NCI-H524 treated with DMSO at 0.1 percent for 48 hours (cell line): Measurements from ENCODE around the gene ITGB1.

Experiments used
- DNase-seq: peaks from one replicate; lab custom pipeline; 2025; lab: John Stamatoyannopoulos, UW

Gene ITGB1

GRCh38 chr10:32955299-32955772 is 2.7 kb downstream of the ITGB1 start:
- no peak for DNase-seq

GRCh38 chr10:32954545-32955298 is 3.3 kb downstream of the ITGB1 start:
- no peak for DNase-seq

GRCh38 chr10:32954080-32954479 is 4.0 kb downstream of the ITGB1 start:
- DNase-seq = no peak

GRCh38 chr10:32953277-32953927 is 4.6 kb downstream of the ITGB1 start:
- no peak for DNase-seq

GRCh38 chr10:32952541-32953276 is 5.3 kb downstream of the ITGB1 start:
- DNase-seq = no peak

- DNase-seq = no peak
These were observed 5.9 kb downstream of the ITGB1 start for GRCh38 chr10:32952094-32952493.

GRCh38 chr10:32951111-32951510 is 6.9 kb downstream of the ITGB1 start:
- DNase-seq = no peak

- no peak for DNase-seq
These were observed 7.4 kb downstream of the ITGB1 start for GRCh38 chr10:32950591-32951108.

- no peak for DNase-seq
These were observed 8.8 kb downstream of the ITGB1 start for GRCh38 chr10:32949221-32949678.

- no peak for DNase-seq
These were observed 9.6 kb downstream of the ITGB1 start for GRCh38 chr10:32948451-32948850.

GRCh38 chr10:32947586-32947985 is 10.4 kb downstream of the ITGB1 start:
- DNase-seq = no peak

- DNase-seq = no peak
These were observed 11.9 kb downstream of the ITGB1 start for GRCh38 chr10:32946108-32946507.

- no peak for DNase-seq
These were observed 14.0 kb downstream of the ITGB1 start for GRCh38 chr10:32943854-32944661.

- no peak for DNase-seq
These were observed 14.6 kb downstream of the ITGB1 start for GRCh38 chr10:32943395-32943794.

GRCh38 chr10:32942081-32942480 is 15.9 kb downstream of the ITGB1 start:
- DNase-seq = no peak

- DNase-seq = no peak
These were observed 16.7 kb downstream of the ITGB1 start for GRCh38 chr10:32941357-32941756.

GRCh38 chr10:32940321-32941301 is 17.4 kb downstream of the ITGB1 start:
- DNase-seq = no peak

- DNase-seq = no peak
These were observed 18.5 kb downstream of the ITGB1 start for GRCh38 chr10:32939296-32940111.

- peak; percentile 0 for DNase-seq
These were observed 19.4 kb downstream of the ITGB1 start for GRCh38 chr10:32938554-32939061.
